Measurements from ENCODE around the gene KCTD5.

The KCTD5 gene

DNA sequence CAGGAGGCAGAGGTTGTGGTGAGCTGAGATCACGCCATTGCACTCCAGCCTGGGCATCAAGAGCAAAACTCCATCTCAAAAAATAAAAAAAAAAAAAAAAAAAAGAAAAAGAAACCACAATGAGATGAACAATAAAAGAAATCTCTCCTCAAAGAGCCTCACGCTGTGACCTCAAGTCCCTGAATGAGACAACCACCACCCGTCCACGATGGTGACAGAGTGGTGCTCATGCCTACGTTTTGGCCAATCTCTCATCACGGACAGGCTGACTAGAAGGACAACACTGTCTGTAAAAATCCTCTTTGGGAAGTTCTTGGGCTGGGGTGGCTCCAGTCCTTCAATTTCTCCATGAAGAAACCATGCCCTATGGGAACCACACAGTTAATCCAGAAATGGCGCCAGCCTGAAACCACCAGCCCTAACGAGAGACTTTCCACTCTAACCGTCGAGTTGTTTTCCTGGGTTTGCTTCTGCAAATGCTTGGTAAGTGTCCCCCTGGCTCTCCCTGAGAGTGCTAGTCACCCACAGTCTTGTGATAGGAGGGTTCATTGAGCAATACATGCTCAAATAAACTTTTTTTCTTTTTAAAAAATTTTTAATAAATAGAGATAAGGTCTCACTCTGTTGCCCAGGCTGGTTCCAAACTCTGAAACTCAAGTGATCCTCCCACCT lies 52.7 kb downstream of the KCTD5 start:
- DNase-seq = no peak

DNA sequence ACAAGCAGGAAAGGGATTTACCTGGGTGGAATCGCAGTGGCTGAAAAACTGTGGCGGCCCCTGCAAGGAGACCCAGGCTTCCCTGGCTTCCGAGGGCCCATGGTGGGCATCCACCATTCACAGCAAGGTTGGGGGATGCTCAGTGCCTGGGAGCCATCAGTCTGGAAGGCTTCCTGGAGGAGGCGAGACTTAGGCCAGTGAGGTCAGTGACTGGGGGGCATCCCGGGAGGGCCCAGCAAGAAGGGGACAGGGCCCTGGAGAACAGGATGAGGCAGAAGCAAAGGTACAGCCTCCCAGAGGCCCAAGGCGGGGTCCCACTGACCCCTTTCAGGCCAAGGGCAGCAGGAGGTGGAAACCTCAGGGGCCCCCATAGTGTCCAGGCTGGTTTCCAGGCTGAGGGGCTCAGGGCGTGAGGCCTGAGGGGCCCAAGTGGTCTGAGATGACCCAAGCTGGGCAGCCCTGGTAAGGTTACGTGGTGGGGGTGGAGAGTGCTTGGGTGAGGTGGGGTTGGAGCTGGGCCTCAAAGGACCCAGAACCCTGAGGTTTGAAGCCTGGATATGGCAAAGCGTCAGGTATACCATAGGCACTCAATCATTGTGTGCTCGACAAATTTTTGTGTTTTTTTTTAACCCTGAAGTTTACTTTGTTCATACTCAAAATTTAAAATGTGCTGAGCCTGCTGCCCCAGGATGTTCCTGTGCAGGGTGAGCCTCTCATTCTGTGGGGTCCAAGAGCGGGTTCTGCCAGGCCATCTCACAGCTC lies 54.3 kb downstream of the KCTD5 start:
- DNase-seq = no peak

DNA sequence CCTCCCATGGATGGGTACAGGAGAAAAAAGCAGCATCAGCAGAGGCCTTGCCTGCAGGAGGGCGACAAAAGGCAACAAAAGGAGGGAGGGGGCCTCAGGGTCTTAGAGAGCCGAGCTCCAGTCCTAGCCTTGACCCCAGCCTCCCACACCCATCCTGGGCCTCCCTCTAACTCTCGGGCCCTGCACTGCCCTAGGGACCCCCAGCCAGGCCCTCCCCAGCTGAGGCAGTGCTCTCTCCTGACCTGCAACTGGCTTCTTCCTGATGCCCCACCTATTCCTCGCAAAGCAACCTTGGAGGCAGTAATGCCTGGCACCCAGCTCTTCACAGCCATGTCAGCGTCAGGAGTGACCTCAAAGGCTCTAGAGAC lies 54.9 kb downstream of the KCTD5 start:
- no peak for DNase-seq

DNA sequence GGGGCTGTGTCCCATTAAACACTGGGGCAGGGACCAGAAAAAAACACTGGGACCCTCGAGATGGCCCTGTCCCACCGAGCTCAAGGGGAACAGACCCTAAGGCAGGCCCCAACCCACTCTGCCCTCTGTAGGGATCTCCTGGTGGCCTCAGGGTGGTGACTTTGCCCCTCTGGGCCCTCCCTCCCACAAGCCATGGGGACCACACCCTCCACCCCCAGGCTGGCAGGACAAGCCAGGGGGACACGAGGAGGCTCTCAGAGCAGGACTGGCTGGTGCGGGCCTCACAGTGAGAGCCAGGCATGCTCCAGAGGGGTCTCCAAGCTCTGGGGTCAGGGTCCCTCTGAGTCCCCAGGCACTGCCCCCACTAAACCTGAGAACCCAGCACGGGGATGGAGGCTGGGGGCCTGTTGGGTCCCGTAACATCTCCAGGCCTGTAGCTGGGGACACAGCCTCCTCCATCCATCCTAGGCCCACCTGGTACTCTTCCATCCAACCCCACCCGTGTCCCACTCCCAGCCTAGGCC lies 55.6 kb downstream of the KCTD5 start:
- no peak for DNase-seq

DNA sequence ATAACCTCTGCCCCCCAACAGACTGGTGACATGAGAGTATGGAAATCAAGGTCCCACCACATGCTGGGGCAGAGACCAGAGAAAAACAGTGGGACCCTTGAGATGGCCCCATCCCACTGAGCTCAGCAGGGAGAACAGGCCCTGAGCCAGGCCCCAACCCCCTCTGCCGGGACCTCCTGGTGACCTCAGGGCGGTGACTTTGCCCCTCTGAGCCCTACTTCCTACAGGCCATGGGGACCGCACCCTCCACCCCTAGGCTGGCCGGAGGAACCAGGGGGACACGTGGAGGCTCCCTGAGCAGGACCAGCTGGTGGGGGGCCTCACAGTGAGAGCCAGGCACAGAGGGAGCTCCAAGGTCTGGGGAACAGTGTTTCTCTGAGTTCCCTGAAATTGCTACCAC lies 56.3 kb downstream of the KCTD5 start:
- no peak for DNase-seq

DNA sequence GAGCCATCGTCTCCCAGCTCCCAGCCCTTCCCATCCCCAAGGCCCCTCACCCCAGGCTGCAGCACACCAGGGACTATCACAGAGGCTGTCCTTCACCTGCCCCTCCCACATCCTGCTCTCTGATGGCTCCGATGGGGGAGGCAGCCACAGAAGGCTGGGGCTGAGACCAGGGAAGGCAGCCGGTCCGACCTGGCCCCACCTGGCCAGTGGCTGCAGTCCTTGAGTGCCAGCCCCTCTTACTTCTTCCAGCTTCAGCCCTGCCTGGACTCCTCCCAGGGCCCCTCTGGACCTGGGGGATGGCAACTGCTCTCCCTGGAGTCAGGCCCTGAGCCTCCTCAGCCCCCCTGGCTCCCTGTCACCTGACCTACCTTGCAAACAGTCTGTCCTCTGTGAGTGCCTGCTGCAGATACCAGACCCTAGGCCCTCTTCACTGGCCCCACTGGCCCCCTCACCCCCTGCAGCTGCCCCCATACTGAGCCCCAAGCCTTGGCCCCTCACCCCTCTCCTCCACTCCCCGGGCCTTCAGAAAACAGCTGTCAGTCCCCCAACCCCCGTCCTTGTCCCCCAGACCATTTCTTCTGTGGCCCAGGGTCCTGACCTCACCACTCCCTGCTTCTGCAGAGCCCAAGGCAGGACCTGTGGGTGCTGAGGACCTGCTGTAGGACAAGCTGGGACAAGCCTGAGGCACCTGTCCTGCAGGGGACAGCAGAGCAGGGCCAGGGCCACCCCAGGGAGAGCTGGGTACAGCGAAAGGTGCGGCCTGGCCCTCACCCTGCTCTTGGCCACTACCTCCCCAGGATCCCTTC lies 57.5 kb downstream of the KCTD5 start:
- DNase-seq = no peak

DNA sequence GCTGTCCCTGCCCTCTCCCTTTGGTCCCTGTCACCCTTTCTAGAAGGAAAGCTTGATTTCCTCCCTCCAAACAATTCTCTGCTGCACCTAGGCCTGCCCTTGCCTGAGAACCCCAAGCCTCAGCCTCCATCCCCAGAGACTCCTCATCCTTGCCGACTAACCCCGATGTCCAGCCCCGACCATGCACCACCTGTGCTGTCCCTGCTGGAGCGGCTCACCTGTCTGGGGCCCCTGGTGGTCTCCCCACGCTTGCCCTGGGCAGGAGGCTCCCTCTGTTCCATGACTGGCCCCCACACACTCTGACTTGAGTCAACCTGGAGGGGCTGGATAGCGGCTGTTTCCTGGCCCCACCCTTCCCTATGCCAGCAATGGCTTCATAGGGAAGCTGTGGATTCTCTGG lies 58.2 kb downstream of the KCTD5 start:
- no peak for DNase-seq

DNA sequence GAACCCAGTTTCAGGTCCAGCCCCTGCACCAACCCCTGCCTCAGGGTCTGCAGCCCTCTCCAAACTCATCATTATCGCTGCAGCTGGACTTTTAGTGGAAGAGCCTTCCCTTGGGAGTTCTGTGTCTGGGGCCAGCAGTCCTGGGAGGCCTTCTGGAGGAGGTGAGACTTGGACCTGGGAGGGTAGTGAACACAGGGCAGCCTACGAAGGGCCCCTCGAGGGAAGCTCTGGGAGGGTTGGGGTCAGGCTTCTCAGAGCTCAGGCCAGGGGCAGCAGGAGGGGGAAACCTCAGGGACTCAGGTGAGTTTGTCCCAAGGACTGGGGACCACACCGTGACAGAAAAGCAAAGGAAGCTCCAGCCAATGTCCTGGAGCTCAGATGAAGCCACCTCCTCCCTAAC lies 58.8 kb downstream of the KCTD5 start:
- no peak for DNase-seq

DNA sequence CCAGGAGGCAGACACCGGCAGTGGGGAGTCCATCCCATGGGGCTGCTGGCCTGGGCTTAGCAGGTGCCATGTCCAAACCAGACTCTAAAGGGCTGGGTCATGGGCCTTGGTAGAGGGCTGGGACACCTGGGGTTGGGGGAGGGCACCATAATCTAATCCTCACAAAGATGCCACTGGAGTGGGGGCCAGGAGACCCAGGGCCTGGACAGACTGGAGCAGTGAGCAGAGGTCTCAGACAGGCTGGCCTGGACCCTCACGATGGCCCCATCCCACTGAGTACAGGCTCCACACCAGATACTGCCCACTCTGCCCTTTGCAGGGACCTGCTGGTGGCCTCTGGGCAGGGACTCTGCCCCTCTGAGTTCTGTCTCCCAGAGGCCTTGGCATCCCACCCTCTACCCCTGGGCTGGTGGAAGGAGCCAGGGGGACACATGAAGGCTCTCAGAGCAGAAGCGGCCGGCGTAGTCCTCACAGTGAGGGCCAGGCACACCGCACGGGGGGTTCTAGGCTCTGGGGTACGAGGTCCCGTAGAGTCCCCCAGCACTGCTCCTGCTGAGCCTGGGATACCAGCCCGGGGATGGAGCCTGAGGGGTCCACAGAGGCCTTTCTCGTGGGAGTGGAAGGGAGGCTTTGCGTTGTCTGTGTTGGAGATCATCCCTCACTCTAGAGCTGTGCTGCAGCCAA lies 60.1 kb downstream of the KCTD5 start:
- no peak for DNase-seq

DNA sequence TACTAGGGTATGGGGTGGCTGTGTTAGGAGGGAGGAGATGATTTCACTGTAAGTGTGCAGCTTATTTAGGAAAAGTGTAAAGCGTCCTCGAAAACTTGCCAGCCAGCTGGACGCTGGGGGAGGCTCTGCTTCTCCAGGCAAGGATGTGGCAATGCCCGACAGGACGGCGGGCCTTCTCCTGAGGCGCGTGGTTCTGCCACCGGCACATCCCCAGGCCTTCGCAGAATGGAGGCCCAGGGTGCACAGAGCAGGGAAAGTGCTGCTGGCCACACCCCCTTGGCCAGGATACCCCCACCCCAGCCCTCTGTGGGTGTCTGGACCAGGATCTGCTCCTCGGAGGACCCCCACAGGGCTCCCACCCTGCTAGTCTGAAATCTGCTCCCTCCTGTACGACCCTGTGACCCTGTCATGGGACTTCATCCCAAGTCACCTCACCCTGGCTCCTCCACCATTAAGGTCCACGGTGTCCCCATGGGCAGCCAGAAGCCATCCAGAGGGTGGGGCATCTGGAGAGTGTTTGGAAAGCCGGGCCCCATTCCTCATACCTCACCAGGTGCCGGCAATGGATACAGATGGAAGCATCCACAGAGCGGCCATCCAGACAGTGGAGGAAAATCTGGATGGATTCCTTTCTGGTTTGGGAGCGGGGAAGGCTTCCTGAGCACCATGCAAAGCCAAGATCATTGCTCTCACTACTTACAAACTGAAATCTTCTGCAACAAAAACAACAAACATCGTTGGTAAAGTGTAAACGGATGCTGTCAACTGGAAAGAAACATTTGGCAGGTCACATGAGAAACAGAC lies 60.9 kb downstream of the KCTD5 start:
- no peak for DNase-seq

DNA sequence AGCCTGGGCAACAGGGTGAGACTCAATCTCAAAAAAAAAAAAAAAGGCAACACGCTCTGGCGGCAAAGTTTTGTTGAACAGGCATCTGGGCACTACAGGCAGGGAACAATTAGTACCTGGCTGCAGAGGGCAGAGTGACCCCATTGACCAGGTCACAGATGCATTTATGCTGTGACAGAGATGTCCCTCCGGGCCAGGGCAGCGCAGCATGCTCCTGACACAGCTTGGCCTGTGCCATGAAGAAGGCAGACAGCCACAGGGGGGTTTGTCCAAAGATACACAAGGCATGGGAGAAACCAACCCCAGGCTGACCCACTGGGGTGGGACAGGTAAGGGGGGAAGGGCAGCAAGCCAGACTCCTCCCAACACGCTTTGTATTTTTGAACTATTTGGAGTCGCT lies 62.4 kb downstream of the KCTD5 start:
- no peak for DNase-seq

DNA sequence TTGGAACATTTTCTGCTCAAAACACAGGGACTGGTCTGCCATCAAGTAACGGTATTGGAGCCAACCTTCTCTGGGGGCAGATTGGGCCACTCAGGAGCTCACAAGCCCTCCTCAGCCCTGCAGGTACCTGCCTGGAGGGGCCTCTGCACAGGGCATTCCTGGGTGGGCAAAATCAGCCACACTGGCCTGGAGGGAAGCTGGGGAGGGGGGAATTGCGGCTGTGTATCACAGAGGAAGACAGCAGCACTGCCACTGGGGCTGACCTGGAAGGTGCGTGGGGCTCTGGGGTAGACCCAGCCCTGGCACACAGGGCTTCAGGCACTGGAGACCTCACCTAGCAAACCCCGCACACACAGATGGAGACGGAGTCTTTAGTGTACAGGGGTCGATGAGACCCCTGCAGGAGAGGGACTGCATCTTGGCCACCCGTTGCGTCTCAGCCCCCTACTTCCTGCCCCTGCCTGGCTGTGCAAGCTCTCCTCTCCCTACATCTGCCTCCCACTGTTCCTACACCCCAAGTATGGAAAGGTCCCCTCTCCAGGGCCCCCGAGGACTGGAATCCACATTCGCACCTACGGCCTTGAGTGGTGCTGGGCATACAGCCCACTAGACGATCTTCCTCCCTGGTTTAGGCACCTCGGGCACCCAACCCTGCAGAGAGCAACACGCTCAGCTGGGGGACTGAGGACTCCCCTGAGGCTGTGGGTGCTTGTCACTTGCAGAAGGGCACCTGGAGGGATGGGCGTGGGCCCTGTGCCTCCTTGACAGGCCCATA lies 63.0 kb downstream of the KCTD5 start:
- no peak for DNase-seq

DNA sequence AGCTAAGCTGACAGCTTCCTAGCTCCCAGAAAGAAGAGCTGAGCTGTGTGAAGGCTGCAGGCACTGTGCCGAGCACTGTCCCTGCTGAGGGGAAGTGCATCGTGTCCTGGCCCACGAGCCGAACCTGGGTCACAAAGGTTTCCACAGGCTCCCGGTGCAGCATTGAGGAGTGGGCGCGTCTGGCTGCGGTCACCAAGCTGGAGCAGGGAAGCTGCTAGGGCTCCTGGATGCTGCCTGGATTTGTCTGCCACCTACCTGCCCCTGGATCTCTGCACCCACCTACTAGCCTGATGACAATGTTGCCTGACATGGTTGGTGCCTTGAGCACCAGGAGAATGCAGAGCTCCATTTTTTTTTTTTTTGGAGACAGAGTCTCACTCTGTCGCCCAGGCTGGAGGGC lies 63.6 kb downstream of the KCTD5 start:
- DNase-seq = no peak

DNA sequence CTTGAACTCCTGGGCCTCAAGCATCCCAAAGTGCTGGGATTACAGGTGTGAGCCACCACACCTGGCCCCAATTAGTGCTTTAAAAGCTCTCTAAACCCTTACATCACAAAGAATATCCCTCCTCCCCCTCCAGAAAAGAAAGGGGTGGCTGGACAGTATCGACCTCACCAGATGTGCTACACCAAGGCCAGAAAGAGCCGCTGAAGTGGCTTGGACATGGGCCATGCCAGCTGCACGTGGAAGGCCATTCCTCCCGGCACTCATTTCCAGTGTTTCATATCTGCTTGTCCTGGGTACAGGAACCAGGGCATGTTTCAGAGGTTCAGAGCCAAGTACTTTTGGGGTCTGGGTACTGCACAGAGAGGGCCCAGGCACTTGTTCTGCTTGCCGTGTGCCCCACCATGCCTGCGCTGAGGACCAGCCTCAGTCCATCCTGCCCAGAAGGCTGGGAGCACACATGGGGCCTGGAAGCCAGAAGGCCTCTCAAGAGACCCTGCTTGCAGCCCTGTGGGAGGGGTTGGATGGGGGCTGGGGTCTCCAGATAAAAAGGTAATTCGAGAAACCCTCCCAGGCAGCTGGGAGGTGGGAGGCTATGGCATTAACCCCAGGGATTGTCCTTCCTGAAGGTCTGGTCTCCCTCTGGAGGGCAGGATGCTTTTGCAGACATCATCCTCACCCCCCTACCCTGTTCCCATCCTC lies 66.6 kb downstream of the KCTD5 start:
- no peak for DNase-seq

DNA sequence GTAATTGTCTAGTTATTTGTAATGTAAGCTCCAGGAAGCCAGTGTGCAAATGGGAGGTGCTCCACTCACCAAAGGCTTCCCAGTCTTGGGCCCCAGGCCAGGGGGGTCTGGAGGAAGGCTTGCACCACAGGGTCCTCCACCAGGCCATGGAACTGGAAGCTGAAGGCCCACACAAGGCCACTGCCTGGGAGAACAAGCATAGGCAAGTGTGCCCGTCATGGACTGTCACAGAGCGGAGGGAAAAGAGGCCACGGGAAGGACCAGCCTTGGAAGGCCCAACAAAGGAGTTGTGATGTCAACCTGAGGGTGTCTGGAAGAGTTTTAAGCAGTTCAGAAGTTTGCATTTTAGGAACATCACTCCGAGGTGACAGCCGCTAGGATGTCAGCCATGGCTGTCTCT lies 67.2 kb downstream of the KCTD5 start:
- no peak for DNase-seq

DNA sequence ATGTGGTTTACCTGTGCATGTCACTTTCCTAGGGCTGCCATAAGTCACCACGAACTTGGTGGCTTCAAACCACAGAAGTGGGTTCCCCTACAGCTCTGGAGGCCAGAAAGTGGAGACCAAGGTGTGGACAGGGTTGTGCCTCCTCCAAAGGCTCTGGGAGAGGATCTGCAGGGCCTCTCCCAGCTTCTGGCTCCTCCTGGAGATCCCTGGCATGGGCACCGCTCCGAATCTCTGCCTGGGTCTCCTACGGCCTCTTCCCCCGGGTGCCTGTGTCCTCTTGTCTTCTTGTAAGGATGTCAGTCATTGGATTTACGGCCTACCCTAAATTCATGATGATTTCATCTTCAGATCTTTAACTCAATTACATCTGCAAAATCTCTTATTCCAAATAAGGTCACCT lies 67.6 kb downstream of the KCTD5 start:
- no peak for DNase-seq

DNA sequence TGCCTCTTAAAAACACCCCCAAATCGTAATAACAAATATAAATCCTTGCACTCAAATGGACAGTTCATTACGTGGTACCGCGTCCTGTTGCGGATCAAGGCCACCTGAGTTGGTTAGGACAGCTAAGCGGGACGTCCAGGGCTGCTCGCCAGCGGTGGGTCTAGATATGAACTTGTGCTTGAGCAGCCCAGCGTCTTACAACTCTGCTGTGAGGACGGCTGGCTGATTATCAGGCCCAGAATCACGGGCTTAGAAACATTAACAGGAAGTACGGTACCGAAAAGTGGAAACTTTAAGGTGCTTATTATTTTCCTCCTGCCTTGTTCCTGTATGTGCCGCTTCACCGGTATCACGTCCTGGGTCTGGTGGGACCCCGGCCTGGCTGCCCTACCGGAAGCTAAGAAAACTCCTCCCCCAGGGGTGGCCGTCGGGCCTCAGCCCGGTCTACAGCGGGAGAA lies 69.3 kb downstream of the KCTD5 start:
- DNase-seq = no peak

DNA sequence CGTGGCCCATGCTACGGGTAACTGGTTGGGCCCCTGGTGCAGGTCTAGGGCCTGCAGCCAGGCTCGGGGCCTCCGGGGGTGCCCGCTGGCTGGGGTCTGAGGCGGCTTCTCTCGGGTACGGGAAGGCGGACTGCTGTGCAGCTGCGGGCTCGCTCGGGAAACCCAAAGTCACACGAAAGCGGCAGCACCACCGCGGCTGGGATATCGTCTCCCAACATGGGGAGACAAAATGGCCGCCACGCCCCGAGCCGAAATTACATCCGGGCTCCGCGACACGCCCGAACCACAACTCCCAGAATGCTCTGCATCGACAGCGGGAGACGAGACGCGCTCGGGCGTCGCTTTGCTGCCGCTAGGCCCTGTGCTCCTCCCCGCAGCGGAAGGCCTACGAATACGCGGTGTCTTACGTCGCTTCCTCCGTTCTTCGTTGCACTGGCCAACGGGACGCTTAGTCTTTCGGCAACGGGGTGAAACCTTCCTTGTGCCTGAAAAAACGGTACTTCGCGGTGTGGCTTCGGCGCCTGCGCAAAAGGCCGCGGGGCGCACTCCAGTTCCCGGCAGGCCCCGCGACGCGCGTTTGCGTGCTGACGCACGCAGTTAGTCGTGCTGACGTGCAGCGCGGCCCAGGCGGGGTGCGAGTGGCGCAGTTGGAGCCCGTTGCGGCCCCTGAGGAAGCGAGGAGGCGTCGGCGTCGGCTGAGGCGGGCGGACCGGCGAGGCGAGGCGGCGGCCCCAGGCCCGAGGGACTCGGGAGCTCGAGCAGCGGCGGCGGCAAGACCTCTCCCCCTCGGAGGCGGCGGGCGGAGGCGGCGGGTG lies 69.9 kb downstream of the KCTD5 start, which contains the start of gene SRRM2:
Gene SRRM2 (plus strand): TSS at position 604 of the 815 bp plus-strand sequence. CDS start 3,727 bp downstream, outside the sequence.
- DNase-seq = peak; percentile 94 to 96
